Gastrocnemius medialis (tissue), 4 donors: ENCODE data around the gene SUPT4H1.

ENCODE experiments used
- CTCF ChIP-seq, 5 experiments: fragments of 450-650 bp in 3 of 5; fragments of 200-600 bp in 2 of 5; sonication (generic) in 2 of 5; IDR thresholded peaks in 4 of 5; conservative IDR thresholded peaks in 1 of 5; 1 replicate in 4 of 5; 2 replicates in 1 of 5; pipeline ENCODE4 v1.5.1; 2016 to 2019; ENCODE audit warnings: antibody characterized with exemption in 5 of 5, mild to moderate bottlenecking in 3 of 5, moderate library complexity in 3 of 5
- POLR2A ChIP-seq, 2 donors: fragments of 450-650 bp; IDR thresholded peaks; one replicate each; pipeline ENCODE4 v1.6.1; 2017; ENCODE audit warnings: antibody characterized with exemption in 2 of 2, mild to moderate bottlenecking in 2 of 2, moderate library complexity in 2 of 2

DNA sequence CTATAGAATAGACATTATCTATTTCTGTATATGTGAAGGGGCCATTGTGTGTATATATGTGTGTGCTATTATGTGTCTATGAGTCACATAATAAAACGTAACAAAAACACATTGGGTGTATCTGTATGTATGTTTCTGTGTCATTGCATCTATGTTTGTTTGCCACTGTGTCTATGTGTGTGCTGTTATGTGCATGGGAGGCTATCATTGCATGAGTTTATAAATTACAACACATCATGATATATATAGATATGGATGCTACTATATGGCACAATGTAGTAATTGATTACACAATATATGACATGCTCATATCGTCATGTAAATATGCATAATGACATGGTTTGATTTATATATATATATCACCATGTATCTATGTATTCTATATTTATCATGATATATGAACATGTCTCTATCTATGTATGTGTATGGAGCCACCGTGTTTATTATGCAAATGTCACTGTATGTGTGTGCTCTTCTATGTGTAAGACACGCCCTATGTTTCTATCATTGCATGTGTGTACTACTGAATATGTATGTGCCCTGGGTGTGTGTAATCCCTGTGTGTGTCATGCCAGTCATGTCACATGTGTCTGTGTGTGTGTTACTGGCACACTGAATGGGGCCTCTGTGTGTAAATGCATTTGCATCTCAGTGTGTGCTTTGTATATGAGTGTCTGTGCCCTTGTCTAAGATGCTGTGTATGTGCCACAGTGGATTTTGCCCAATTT is 22.0 kb downstream of the SUPT4H1 start:
- no peak for TF ChIP-seq POLR2A (IDR thresholded peaks at IDR 0.05)
- TF ChIP-seq CTCF (IDR thresholded peaks at IDR 0.05 in 4 of 5, conservative IDR thresholded peaks at IDR 0.05 in 1 of 5) = no peak
